Transverse colon (tissue), 4 donors: ENCODE data around the gene CCT7.

ENCODE experiments used
- EP300 ChIP-seq: sonication (generic); formaldehyde crosslinking; IDR thresholded peaks from one replicate; pipeline ENCODE4 v1.6.1; 2017; ENCODE audit warnings: antibody characterized with exemption, low read depth
- POLR2A ChIP-seq: fragments of 450-650 bp; IDR thresholded peaks from one replicate; pipeline ENCODE4 v1.6.1; 2016; ENCODE audit warnings: antibody characterized with exemption, mild to moderate bottlenecking, moderate library complexity
- POLR2AphosphoS5 ChIP-seq, 3 donors: sonication (generic); formaldehyde crosslinking; IDR thresholded peaks; one replicate each; pipeline ENCODE4 v1.6.1; 2016; ENCODE audit warnings: antibody characterized with exemption in 3 of 3
- TF ChIP-seq, protein P1 (sequence below), 5 experiments: fragments of 200-600 bp in 3 of 5; fragments of 450-650 bp in 2 of 5; sonication (generic) in 3 of 5; IDR thresholded peaks; 1 replicate in 2 of 5; 2 replicates in 3 of 5; pipeline ENCODE4 v1.5.1; 2016 to 2017; ENCODE audit warnings: antibody characterized with exemption in 5 of 5, inconsistent platforms in 3 of 5, mild to moderate bottlenecking in 2 of 5, moderate library complexity in 1 of 5

DNA sequence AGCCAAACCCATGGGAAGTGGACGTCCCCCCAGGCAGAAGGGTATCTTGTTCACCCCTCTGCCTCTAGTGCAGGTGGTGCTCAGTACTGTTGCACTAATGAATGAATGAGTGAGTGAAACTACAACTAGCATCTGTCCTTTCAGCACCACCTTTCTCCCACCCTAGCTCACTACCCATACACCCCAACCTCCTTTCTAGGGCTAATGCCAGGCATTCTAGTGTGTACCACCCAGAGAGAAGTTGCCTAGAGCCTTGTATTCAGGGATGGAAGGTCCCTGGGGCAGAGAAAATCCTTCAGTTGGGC is 22.5 kb downstream of the CCT7 start:
- TF ChIP-seq, protein P1, sequence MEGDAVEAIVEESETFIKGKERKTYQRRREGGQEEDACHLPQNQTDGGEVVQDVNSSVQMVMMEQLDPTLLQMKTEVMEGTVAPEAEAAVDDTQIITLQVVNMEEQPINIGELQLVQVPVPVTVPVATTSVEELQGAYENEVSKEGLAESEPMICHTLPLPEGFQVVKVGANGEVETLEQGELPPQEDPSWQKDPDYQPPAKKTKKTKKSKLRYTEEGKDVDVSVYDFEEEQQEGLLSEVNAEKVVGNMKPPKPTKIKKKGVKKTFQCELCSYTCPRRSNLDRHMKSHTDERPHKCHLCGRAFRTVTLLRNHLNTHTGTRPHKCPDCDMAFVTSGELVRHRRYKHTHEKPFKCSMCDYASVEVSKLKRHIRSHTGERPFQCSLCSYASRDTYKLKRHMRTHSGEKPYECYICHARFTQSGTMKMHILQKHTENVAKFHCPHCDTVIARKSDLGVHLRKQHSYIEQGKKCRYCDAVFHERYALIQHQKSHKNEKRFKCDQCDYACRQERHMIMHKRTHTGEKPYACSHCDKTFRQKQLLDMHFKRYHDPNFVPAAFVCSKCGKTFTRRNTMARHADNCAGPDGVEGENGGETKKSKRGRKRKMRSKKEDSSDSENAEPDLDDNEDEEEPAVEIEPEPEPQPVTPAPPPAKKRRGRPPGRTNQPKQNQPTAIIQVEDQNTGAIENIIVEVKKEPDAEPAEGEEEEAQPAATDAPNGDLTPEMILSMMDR (IDR thresholded peaks at IDR 0.05), result no peak
- TF ChIP-seq EP300 (no peak), POLR2A (no peak), POLR2AphosphoS5 (IDR thresholded peaks at IDR 0.05) (no peak)
